IMR-90 (cell line): ENCODE measurements around the gene CAT. TPM values are rescaled to one million over a fixed set of nuclear protein-coding genes. Genes with fewer than 3 reads are reported as not detected.

ENCODE experiments used
- ATAC-seq: fragments of 200-7000 bp; cut with Tn5 transposase; 2 replicates; pipeline ENCODE4 v1.9.1; 2020; ENCODE audit warnings: low read depth, mild to moderate bottlenecking, moderate library complexity
- BruUV-seq: library from RNA; stranded (reverse); fragments of 400-500 nt; replicated peaks from 2 replicates; lab custom pipeline; 2021; lab: Mats Ljungman, UMichigan
- CTCF ChIA-PET: fragments of 300-600 bp; formaldehyde crosslinking; extraction: SDS; loops from one replicate; lab custom pipeline; 2021; ENCODE audit warnings: antibody characterized with exemption; lab: Yijun Ruan, JAX
- POLR2A ChIA-PET: fragments of 300-600 bp; sonication (Branson Sonifier 250); formaldehyde crosslinking; loops from one replicate; lab custom pipeline; 2022; ENCODE audit warnings: antibody characterized with exemption; ENCODE audit not compliant: unreplicated experiment; lab: Charles Lee
- DNase-seq: peaks from one replicate; pipeline ENCODE4 v3.0.0; 2013
- H2AFZ ChIP-seq: replicated peaks from 2 replicates; pipeline ENCODE3; 2013; ENCODE audit warnings: low read length, mild to moderate bottlenecking; ENCODE audit not compliant: poor library complexity
- H2AK5ac ChIP-seq: 2 replicates; pipeline ENCODE4 v1.6.1; 2013; ENCODE audit warnings: low read depth, low read length, inconsistent platforms
- H2AK9ac ChIP-seq: replicated peaks from 2 replicates; pipeline ENCODE3; 2013; ENCODE audit warnings: mild to moderate bottlenecking, low read depth, low read length, moderate library complexity; ENCODE audit not compliant: poor library complexity
- H2BK120ac ChIP-seq: 2 replicates; pipeline ENCODE4 v1.6.1; 2013; ENCODE audit warnings: low read depth, low read length, inconsistent platforms
- H2BK15ac ChIP-seq: 3 replicates; pipeline ENCODE4 v1.6.1; 2013; ENCODE audit warnings: low read depth, low read length, inconsistent platforms
- H2BK20ac ChIP-seq: 2 replicates; pipeline ENCODE4 v1.6.1; 2013; ENCODE audit warnings: low read depth, mild to moderate bottlenecking, inconsistent platforms, low read length, moderate library complexity
- H2BK5ac ChIP-seq: 2 replicates; pipeline ENCODE4 v1.6.1; 2013; ENCODE audit warnings: mild to moderate bottlenecking, low read depth, low read length, inconsistent platforms; ENCODE audit not compliant: poor library complexity, severe bottlenecking
- H3K14ac ChIP-seq: replicated peaks from 2 replicates; pipeline ENCODE4 v1.6.1; 2013; ENCODE audit warnings: low read depth, low read length, inconsistent platforms
- H3K18ac ChIP-seq: 2 replicates; pipeline ENCODE4 v1.6.1; 2013; ENCODE audit warnings: low read depth, low read length, control low read depth
- H3K23ac ChIP-seq: 2 replicates; pipeline ENCODE4 v1.6.1; 2013; ENCODE audit warnings: low read depth, low read length, inconsistent platforms
- H3K27ac ChIP-seq: 2 replicates; pipeline ENCODE4 v1.5.1; 2013; ENCODE audit warnings: mild to moderate bottlenecking, control low read depth, low read length; ENCODE audit not compliant: insufficient read depth
- H3K27me3 ChIP-seq: 2 replicates; pipeline ENCODE4 v1.6.1; 2013; ENCODE audit warnings: low read length; ENCODE audit not compliant: control insufficient read depth, insufficient read depth
- H3K36me3 ChIP-seq: 2 replicates; pipeline ENCODE4 v1.6.1; 2013; ENCODE audit warnings: low read length, mixed read lengths; ENCODE audit not compliant: control insufficient read depth, insufficient read depth
- H3K4ac ChIP-seq: 2 replicates; pipeline ENCODE4 v1.6.1; 2013; ENCODE audit warnings: low read depth, low read length, inconsistent platforms
- H3K4me1 ChIP-seq: 2 replicates; pipeline ENCODE4 v1.6.1; 2013; ENCODE audit warnings: low read length, mixed read lengths; ENCODE audit not compliant: control insufficient read depth, insufficient read depth
- H3K4me2 ChIP-seq: 2 replicates; pipeline ENCODE4 v1.6.1; 2013; ENCODE audit warnings: low read depth, mild to moderate bottlenecking, control low read depth, low read length, moderate library complexity
- H3K4me3 ChIP-seq: 2 replicates; pipeline ENCODE4 v1.5.1; 2013; ENCODE audit warnings: low read depth, mild to moderate bottlenecking, control low read depth, low read length, moderate library complexity; ENCODE audit not compliant: insufficient read depth
- H3K56ac ChIP-seq: 2 replicates; pipeline ENCODE4 v1.6.1; 2013; ENCODE audit warnings: low read length, inconsistent platforms; ENCODE audit not compliant: insufficient read depth; ENCODE audit errors: extremely low read depth
- H3K79me1 ChIP-seq, 2 experiments: 2 replicates each; pipeline ENCODE4 v1.6.1; 2013; ENCODE audit warnings: low read length in 2 of 2, inconsistent platforms in 1 of 2, low read depth in 1 of 2
- H3K9ac ChIP-seq: 2 replicates; pipeline ENCODE4 v1.6.1; 2013; ENCODE audit warnings: low read depth, low read length, control low read depth
- H3K9me1 ChIP-seq: 2 replicates; pipeline ENCODE4 v1.6.1; 2013; ENCODE audit warnings: low read length, inconsistent platforms; ENCODE audit not compliant: insufficient read depth
- H3K9me3 ChIP-seq: 2 replicates; pipeline ENCODE4 v1.6.1; 2013; ENCODE audit warnings: low read length; ENCODE audit not compliant: control insufficient read depth, insufficient read depth
- H4K20me1 ChIP-seq: 2 replicates; pipeline ENCODE4 v1.6.1; 2013; ENCODE audit warnings: low read length, inconsistent platforms; ENCODE audit not compliant: insufficient read depth
- H4K5ac ChIP-seq: 2 replicates; pipeline ENCODE4 v1.6.1; 2013; ENCODE audit warnings: mild to moderate bottlenecking, low read depth, low read length, control low read depth
- H4K8ac ChIP-seq, 2 experiments: 2 replicates each; pipeline ENCODE4 v1.6.1; 2013; ENCODE audit warnings: low read depth in 2 of 2, low read length in 2 of 2, control low read depth in 1 of 2, inconsistent platforms in 1 of 2
- H4K91ac ChIP-seq: 2 replicates; pipeline ENCODE4 v1.6.1; 2013; ENCODE audit warnings: low read depth, low read length, inconsistent platforms; ENCODE audit not compliant: insufficient read depth
- BHLHE40 ChIP-seq: fragments of 150-350 bp; IDR thresholded peaks from 2 replicates; pipeline ENCODE4 v1.6.1; 2016; ENCODE audit warnings: mild to moderate bottlenecking, low read depth, low read length
- FOS ChIP-seq: fragments of 150-350 bp; IDR thresholded peaks from 2 replicates; pipeline ENCODE4 v1.6.1; 2016; ENCODE audit warnings: low read depth, low read length
- MXI1 ChIP-seq: IDR thresholded peaks from 2 replicates; pipeline ENCODE4 v1.6.1; 2012; ENCODE audit warnings: low read depth, mild to moderate bottlenecking, low read length, moderate library complexity, borderline replicate concordance
- NFE2L2 ChIP-seq: fragments of 150-350 bp; IDR thresholded peaks from 2 replicates; pipeline ENCODE4 v1.6.1; 2016; ENCODE audit warnings: low read depth, mild to moderate bottlenecking, low read length
- RAD21 ChIP-seq: IDR thresholded peaks from 2 replicates; pipeline ENCODE4 v1.6.1; 2012; ENCODE audit warnings: low read length, improper control_type of control experiment
- WGBS, 2 experiments: methylation state at CpG; one replicate each; pipeline versions ENCODE4 v1.1.5 to v1.1.7; 2013; ENCODE audit warnings: missing lambda C conversion rate in 2 of 2; ENCODE audit not compliant: insufficient read length in 1 of 2; ENCODE audit errors: extremely low coverage in 2 of 2; 5-methylcytosine and 5-hydroxymethylcytosine counted together
- dilution Hi-C: fragments of 300-500 bp; cut with HindIII; formaldehyde crosslinking; loops from one replicate; pipeline ENCODE4 v1.14.3; 2018; ENCODE audit warnings: low sequenced_read_pairs; ENCODE audit not compliant: unreplicated experiment
- in situ Hi-C: fragments of 300-500 bp; cut with MboI; formaldehyde crosslinking; loops from 3 replicates; pipeline ENCODE4 v1.14.3; 2019; ENCODE audit warnings: low sequenced_read_pairs, inconsistent platforms, mixed read lengths
- intact Hi-C: fragments of 100-400 bp; cut with micrococcal nuclease; formaldehyde crosslinking; loops from 2 replicates; pipeline ENCODE4 v1.10.0; 2022
- polyA plus RNA-seq, 3 experiments: library from polyadenylated mRNA; depleted of rRNA; stranded (reverse); fragments of >200 nt; gene quantifications; 2 replicates each; pipeline ENCODE4 v1.2.3, GENCODE V29; 2012; ENCODE audit warnings: low replicate concordance in 1 of 3
- total RNA-seq: library from RNA; depleted of rRNA; stranded (reverse); fragments of >200 nt; gene quantifications from 2 replicates; pipeline ENCODE4 v1.2.3, GENCODE V29; 2012
- TF ChIP-seq, protein P1 (sequence below): fragments of 150-350 bp; IDR thresholded peaks from 2 replicates; pipeline ENCODE4 v1.6.1; 2016; ENCODE audit warnings: low read depth, mild to moderate bottlenecking, low read length, moderate library complexity, borderline replicate concordance

CAT gene
- total and polyA plus RNA-seq, 2 of the 4 experiments (the other 2 are of a cell fraction) = 52.5 to 80.5 TPM

DNA sequence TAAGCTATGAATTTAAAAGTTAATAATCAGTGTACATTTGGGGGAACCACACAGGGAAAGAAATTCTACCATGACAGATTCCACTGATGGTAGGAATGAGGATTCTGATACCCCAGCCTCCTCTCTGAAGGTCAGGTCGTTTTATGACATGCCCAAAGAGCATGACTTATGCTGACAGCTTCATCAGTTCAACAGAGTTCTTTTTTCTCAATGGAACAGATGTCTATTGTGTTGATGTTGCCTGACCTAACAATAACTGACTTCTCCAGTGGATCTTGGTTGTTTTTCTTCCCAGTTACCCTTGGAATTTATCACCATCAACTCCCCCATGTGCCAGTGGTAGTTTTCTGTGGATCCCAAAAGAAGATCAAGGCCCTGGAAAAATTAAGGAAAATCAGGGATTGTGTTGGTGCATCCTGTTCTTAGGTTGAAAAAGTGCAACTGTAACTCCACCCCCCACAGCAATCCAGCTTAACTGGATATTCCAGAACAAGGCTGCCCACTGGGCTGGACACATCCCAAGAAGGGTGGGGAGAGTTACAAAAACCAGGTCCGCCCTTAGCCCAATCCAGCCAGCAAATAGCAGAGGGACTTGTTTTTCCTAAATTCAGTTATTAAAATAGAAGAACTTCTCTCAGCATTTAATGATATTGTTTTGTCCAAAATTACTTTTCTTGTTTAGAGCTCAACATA is 31.5 kb upstream of the CAT start:
- H2BK20ac ChIP-seq = no peak overlapping the region
- no peak overlapping the region for H4K8ac ChIP-seq
- no peak overlapping the region for H3K4ac ChIP-seq
- no peak overlapping the region for H2AFZ ChIP-seq
- peaks cover 26% of the 10 kb centered on the region for H3K27me3 ChIP-seq
- H3K9me1 ChIP-seq = no peaks in the 10 kb centered on the region
- no peak for ATAC-seq
- no peak overlapping the region for H3K27ac ChIP-seq
- no peak overlapping the region for H4K5ac ChIP-seq
- TF ChIP-seq RAD21 (no peak), NFE2L2 (no peak), BHLHE40 (no peak), MXI1 (no peak), FOS (no peak)
- TF ChIP-seq, protein P1, sequence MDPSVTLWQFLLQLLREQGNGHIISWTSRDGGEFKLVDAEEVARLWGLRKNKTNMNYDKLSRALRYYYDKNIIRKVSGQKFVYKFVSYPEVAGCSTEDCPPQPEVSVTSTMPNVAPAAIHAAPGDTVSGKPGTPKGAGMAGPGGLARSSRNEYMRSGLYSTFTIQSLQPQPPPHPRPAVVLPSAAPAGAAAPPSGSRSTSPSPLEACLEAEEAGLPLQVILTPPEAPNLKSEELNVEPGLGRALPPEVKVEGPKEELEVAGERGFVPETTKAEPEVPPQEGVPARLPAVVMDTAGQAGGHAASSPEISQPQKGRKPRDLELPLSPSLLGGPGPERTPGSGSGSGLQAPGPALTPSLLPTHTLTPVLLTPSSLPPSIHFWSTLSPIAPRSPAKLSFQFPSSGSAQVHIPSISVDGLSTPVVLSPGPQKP = no peak
- POLR2A ChIA-PET = no interaction called here
- H3K9ac ChIP-seq = no peak overlapping the region
- no peaks in the 10 kb centered on the region for H3K9me3 ChIP-seq
- no peaks in the 10 kb centered on the region for H3K4me1 ChIP-seq
- H3K23ac ChIP-seq = no peak overlapping the region
- no CpG with 5 or more reads among the region's 2 CpGs for WGBS, 2 experiments
- H3K14ac ChIP-seq = no peak overlapping the region
- no peak overlapping the region for H2BK15ac ChIP-seq
- H3K18ac ChIP-seq = no peak overlapping the region
- CTCF ChIA-PET = no interaction called here
- no peak overlapping the region for H3K4me2 ChIP-seq
- no peak for DNase-seq
- H2BK120ac ChIP-seq = no peak overlapping the region
- H2AK5ac ChIP-seq = no peak overlapping the region
- BruUV-seq = no TSS peak
- dilution Hi-C loops = no loop called here
- H2AK9ac ChIP-seq = no peak overlapping the region
- H2BK5ac ChIP-seq = no peak overlapping the region
- no peak overlapping the region for H4K91ac ChIP-seq
- H3K56ac ChIP-seq = no peak overlapping the region
- H3K36me3 ChIP-seq = no peaks in the 10 kb centered on the region
- in situ Hi-C loops = no loop called here
- H3K4me3 ChIP-seq = no peak overlapping the region
- no peaks in the 10 kb centered on the region for H3K79me1 ChIP-seq
- intact Hi-C loops = no loop called here
- H4K20me1 ChIP-seq = no peaks in the 10 kb centered on the region
